T47D (cell line): ENCODE measurements around the gene DNAJC4.
"Not testable (repeated sequence)": the region's sequence is repeated elsewhere in the genome, so short reads cannot be mapped to it uniquely, and the experiment has no call there.

Source experiments
- DNase-seq, 2 experiments: peaks; one replicate each; pipeline versions ENCODE4 v3.0.0 to v3.0.0-alpha.2; 2011 to 2012; ENCODE audit warnings: low read depth in 1 of 2, low spot score in 1 of 2
- JUND ChIP-seq: IDR thresholded peaks from 2 replicates; pipeline ENCODE4 v1.6.1; 2012; ENCODE audit warnings: low read depth
- in situ Hi-C: cut with HindIII; loops from 2 replicates; pipeline ENCODE4 v1.10.0; 2016; ENCODE audit warnings: low sequenced_read_pairs, low pct_unique_long_range_greater_than_20kb

DNAJC4 gene

DNA sequence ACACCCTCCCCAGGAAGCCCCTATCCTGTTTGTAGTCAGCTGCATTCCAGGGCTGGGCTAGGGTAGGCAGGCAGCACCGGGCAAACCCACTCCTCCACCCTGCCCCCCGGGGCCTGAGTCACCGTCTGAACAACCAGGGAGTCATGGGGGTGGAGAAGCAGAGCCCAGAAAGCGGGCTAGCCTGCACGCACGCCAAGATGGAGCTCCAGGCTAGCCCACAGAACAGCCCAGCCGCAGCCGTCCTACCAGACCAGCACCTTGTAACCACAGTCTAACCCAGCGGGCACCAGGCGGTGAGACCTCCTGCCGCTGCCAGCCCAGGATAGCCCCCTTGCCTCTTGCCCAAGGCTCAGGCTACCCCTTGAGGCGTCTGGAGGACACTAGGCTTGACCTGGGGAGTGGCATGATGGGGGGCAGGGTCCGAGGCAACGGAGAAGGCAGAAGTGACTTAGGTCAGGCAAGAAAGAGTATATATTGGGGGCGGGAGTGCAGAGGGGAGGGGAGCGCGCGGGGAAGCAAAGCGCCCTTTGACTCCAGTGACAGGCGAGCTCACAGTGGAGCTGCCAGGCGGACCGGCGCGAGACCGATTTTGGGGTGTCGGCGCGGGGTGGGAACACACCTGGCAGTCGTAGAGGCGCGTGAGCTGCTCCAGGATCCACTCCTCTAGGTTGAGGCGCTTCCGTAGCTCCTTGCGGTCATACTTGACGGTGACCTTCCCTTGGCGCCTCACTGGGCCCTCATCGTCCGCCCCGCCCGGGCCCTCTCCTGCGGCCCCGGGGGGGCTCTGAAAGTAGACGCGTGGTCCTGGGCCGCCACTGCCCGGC lies 15.7 kb downstream of the DNAJC4 start:
- in situ Hi-C loops: no loop called here
- peak; percentile 67 to 81 for DNase-seq
- TF ChIP-seq JUND: no peak

DNA sequence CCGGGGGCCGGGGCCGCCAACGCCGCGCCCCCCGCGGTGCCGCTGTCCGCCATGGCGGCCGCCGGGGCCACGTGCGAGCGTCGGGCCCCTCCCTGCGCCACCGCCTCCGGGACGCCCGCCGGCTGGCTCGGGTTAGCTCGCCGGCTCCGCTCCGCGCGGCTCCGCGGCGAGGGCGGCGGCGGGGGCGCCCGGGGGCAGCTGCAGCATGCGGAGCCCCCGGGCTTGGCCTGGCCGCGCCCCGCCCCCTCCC lies 16.2 kb downstream of the DNAJC4 start:
- in situ Hi-C loops: not testable (repeated sequence)

DNA sequence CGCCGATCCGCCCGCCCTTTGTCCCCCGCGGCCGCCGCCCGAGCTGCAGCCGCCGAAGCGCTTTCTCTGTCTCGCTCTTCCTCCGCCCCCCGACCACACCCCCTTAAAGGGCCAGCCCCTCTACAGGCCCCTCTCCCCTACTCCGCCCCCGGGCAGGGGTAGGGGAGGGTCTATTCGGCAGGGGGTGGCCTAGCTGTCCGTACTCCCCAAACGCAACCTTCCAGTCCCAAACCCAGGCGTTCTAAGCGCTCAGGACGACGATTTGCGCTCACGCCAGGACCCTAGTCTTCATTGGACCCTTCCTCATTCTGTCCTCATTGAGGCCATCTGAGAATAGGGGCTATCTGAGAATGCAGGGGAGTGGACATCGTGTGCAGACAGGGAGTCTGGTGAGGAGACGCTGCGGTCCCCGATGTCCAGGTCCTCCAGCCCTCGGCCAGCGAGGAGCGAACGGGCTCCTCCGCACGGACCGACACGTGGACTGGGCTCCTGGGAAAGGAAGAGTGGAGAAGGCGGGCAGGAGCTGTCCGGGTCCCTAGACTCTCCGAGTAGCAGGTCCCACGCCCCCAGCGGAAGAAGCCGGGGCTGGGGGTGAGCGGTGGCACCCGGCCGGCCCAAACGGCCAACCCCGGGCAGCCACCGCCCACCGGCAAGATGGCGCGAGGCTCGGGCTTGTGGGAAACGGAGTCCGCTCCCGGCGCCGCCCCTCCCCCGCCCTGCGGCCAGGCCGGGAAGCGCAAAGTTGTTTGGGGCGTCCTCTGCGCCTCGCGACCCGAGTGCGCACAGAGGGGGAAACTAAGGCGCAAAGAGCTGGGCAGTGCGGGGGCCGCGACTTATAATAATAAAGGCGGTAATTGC lies 16.8 kb downstream of the DNAJC4 start, which contains the start of gene PPP1R14B:
PPP1R14B (minus strand) TSS at position 73 of the 858 bp plus-strand sequence. CDS start 270 bp downstream, outside the sequence.
- peak; percentile 94 to 95 for DNase-seq
- in situ Hi-C loops: no loop called here

More for the DNA sequence above, 16.2 kb downstream of the DNAJC4 start:
- not testable (repeated sequence) for DNase-seq

GRCh38 chr11:64247729-64248531 lies 17.6 kb downstream of the DNAJC4 start:
- TF ChIP-seq JUND: no peak
- in situ Hi-C loops: no loop called here
- no peak for DNase-seq

More for the DNA sequence above, 16.8 kb downstream of the DNAJC4 start, which contains the start of gene PPP1R14B:
- no peak for TF ChIP-seq JUND

- no peak for TF ChIP-seq JUND
- in situ Hi-C loops: no loop called here
- no peak for DNase-seq
Observed at GRCh38 chr11:64248578-64248977, 18.2 kb downstream of the DNAJC4 start.

DNA sequence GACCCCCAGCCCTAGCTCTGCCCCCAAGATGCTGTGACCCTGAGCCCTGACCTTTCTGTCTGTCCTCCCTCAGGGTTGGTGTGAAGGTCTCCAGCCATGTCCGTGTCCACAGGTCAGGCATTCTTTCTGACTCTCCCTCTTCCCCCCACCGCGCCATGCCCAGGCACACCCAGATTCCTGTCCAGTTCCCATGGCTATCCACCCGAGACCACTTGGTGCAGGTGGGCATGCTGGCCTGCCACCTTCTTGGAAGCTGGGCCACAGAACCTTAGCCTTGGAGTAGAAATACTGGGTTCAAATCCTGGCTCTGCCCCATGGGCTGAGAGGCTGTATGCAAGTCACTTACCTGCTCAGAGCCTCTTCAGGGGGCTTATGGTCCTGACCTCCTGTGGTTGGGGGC lies 18.7 kb downstream of the DNAJC4 start:
- in situ Hi-C loops: no loop called here

GRCh38 chr11:64249563-64250414 lies 19.4 kb downstream of the DNAJC4 start:
- in situ Hi-C loops: no loop called here
- TF ChIP-seq JUND: no peak
- DNase-seq: no peak

More for the DNA sequence above, 18.7 kb downstream of the DNAJC4 start:
- no peak for TF ChIP-seq JUND
- no peak for DNase-seq

DNA sequence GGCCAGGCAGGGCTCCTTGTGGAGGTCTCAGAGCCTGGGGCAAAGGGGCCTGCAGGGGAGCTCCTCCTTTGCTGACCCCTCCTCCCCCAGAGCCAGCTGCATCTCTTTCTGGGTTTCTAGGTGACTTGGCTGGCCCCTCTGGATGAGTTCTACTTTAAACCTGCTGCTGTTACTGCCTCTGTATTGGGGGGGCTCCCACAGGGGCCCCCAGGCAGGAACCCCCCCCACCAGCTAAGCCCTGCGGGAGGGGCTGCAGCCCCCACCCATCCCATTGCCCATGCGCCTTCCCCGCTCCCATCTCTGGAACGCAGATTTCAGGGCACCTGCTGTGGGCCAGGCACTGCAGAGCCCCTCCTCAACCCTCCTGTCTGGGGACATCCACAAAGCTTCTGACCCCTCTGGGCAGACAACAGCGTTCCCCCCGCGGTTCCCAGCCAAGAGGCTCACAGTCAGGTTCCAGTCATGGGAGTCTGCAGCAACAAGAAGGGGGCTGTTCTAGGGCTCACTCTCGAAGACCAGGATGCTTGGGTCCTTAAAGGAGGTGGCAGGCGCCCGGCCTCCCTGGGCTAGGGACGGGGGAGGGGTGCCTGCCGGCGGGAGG lies 20.2 kb downstream of the DNAJC4 start:
- DNase-seq: peak in 1 of 2 experiments; percentile 45
- in situ Hi-C loops: no loop called here
- no peak for TF ChIP-seq JUND

DNA sequence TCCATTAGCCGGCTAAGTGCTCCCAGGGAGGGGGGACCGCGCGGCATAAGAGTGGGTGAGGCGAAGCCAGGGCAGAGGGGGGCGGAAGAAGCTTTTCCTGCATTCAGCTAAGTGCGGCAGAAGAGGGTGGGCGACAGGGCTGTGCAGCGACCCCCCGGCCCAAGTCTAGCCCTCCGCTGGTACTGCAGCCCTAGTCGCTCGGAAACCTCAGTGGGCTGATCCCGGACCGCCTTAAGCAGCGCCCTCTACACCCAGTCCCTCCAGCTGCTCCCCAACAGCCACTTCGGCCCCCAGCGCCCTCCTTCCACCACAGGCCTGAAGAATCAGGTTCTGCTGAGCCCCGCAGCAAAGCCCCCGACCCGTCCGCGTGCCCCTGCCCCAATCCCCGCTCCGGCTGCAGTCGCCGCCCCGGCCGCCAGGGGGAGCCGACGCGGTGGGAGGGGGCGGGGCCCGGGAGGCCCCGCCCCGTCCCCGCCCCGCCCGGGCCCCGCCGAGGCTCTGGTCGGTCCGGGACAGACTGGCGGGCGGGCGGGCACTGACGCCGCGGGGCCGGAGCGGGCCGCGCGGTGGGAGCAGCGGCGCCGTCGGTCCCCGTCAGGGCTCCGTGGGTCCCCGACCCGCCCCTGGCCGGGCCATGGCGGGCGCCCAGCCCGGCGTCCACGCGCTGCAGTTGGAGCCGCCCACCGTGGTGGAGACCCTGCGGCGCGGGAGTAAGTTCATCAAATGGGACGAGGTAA lies 20.8 kb downstream of the DNAJC4 start, which contains the start of gene PLCB3:
PLCB3 (plus strand) TSS at position 515 of the 737 bp plus-strand sequence; CDS start at position 635, 120 bp downstream.
- TF ChIP-seq JUND: no peak
- in situ Hi-C loops: no loop called here
- DNase-seq: peak; percentile 72 to 80

GRCh38 chr11:64251753-64252002 lies 21.3 kb downstream of the DNAJC4 start:
- no peak for TF ChIP-seq JUND
- in situ Hi-C loops: no loop called here
- no peak for DNase-seq
